GM18868 (cell line): ENCODE measurements around the gene PPP1R3F.
A peak's percentile ranks its signal among the peaks of the same experiment; 100 is the strongest.

Source experiments
- ATAC-seq: cut with Tn5 transposase; IDR thresholded peaks from one replicate; pipeline ENCODE4 v1.9.1; 2021; ENCODE audit warnings: mild to moderate bottlenecking, moderate library complexity; ENCODE audit not compliant: unreplicated experiment

The PPP1R3F gene

GRCh38 chrX:49249071-49249470 lies 20.5 kb upstream of the PPP1R3F start:
- ATAC-seq: no peak

- no peak for ATAC-seq
These were observed 20.0 kb upstream of the PPP1R3F start for GRCh38 chrX:49249616-49250015.

- no peak for ATAC-seq
These were observed 19.5 kb upstream of the PPP1R3F start for GRCh38 chrX:49250066-49250465.

- ATAC-seq: no peak
These were observed 19.0 kb upstream of the PPP1R3F start for GRCh38 chrX:49250578-49250977.

GRCh38 chrX:49251325-49251724 lies 18.3 kb upstream of the PPP1R3F start:
- ATAC-seq: no peak

- no peak for ATAC-seq
These were observed 15.0 kb upstream of the PPP1R3F start for GRCh38 chrX:49254639-49255038.

GRCh38 chrX:49256268-49256995 lies 13.2 kb upstream of the PPP1R3F start:
- no peak for ATAC-seq

GRCh38 chrX:49257074-49257790 lies 12.4 kb upstream of the PPP1R3F start:
- no peak for ATAC-seq

GRCh38 chrX:49257846-49258748 lies 11.5 kb upstream of the PPP1R3F start:
- ATAC-seq: no peak

GRCh38 chrX:49258749-49259124 lies 10.9 kb upstream of the PPP1R3F start:
- ATAC-seq: no peak

- ATAC-seq: no peak
These were observed 9.2 kb upstream of the PPP1R3F start for GRCh38 chrX:49260221-49260985.

- no peak for ATAC-seq
These were observed 7.0 kb upstream of the PPP1R3F start for GRCh38 chrX:49262603-49263002.

GRCh38 chrX:49263631-49264030 lies 6.0 kb upstream of the PPP1R3F start:
- no peak for ATAC-seq

GRCh38 chrX:49264460-49264859 lies 5.1 kb upstream of the PPP1R3F start, which contains the start of gene FOXP3:
Gene FOXP3, minus strand, starts transcription at chrX:49264710. Its CDS starts 6,205 bp downstream, at chrX:49258505.
- no peak for ATAC-seq

GRCh38 chrX:49266523-49267445 lies 2.8 kb upstream of the PPP1R3F start:
- no peak for ATAC-seq

GRCh38 chrX:49268702-49269009 lies 937 bp upstream of the PPP1R3F start:
- ATAC-seq: no peak

GRCh38 chrX:49269010-49269766 lies 405 bp upstream of the PPP1R3F start:
- ATAC-seq: peak; percentile 84

GRCh38 chrX:49270249-49270921 lies 792 bp downstream of the PPP1R3F start:
- ATAC-seq: no peak
